CD14-positive monocyte (primary cell): Measurements from ENCODE around the gene POU3F1. TPM values are rescaled to one million over a fixed set of nuclear protein-coding genes. Genes with fewer than 3 reads are reported as not detected.

Source experiments
- DNase-seq, 3 donors: peaks; one replicate each; pipeline ENCODE4 v3.0.0-alpha.2; 2011 to 2022
- H2AFZ ChIP-seq: 2 replicates; pipeline ENCODE4 v1.6.0; 2012; ENCODE audit warnings: mild to moderate bottlenecking, low read depth, low read length, inconsistent platforms; ENCODE audit not compliant: insufficient read depth, poor library complexity, severe bottlenecking
- H3K27ac ChIP-seq, 2 donors: 1 replicate in 1 of 2; 2 replicates in 1 of 2; pipeline ENCODE4 v1.5.1; 2012 to 2013; ENCODE audit warnings: low read length in 2 of 2, control low read depth in 1 of 2, inconsistent platforms in 1 of 2, low read depth in 1 of 2, mild to moderate bottlenecking in 1 of 2
- H3K27me3 ChIP-seq, 2 donors: one replicate each; pipeline versions ENCODE4 v1.6.0 to v1.6.1; 2011 to 2013; ENCODE audit warnings: low read length in 2 of 2; ENCODE audit not compliant: control insufficient read depth in 2 of 2, insufficient read depth in 2 of 2
- H3K36me3 ChIP-seq, 2 donors: replicated peaks in 1 of 2; 1 replicate in 1 of 2; 2 replicates in 1 of 2; pipeline versions ENCODE4 v1.5.1 to v1.6.1; 2012 to 2013; ENCODE audit warnings: low read length in 2 of 2, control low read depth in 1 of 2, inconsistent platforms in 1 of 2, mild to moderate bottlenecking in 1 of 2; ENCODE audit not compliant: insufficient read depth in 2 of 2, control insufficient read depth in 1 of 2
- H3K4me1 ChIP-seq, 2 donors: 1 replicate in 1 of 2; 2 replicates in 1 of 2; pipeline versions ENCODE4 v1.5.1 to v1.6.1; 2012 to 2013; ENCODE audit warnings: low read length in 2 of 2, control low read depth in 1 of 2, inconsistent platforms in 1 of 2, mild to moderate bottlenecking in 1 of 2, moderate library complexity in 1 of 2; ENCODE audit not compliant: insufficient read depth in 2 of 2, control insufficient read depth in 1 of 2
- H3K4me2 ChIP-seq: replicated peaks from 2 replicates; pipeline ENCODE3; 2012; ENCODE audit warnings: low read length, moderate library complexity, mild to moderate bottlenecking; ENCODE audit not compliant: poor library complexity, severe bottlenecking; ENCODE audit errors: extremely low read depth
- H3K4me3 ChIP-seq, 3 experiments: fragments of 200-600 bp in 1 of 3; sonication (generic) in 1 of 3; replicated peaks in 1 of 3; 1 replicate in 2 of 3; 2 replicates in 1 of 3; pipeline ENCODE4 v1.5.1; 2011 to 2013; ENCODE audit warnings: low read length in 3 of 3, mild to moderate bottlenecking in 3 of 3, control low read depth in 2 of 3, low read depth in 2 of 3, inconsistent platforms in 1 of 3, moderate library complexity in 1 of 3
- H3K79me2 ChIP-seq: 2 replicates; pipeline ENCODE4 v1.6.0; 2012; ENCODE audit warnings: mild to moderate bottlenecking, control low read depth, inconsistent platforms, low read length, moderate library complexity; ENCODE audit not compliant: insufficient read depth
- H3K9ac ChIP-seq: 2 replicates; pipeline ENCODE4 v1.6.0; 2017; ENCODE audit warnings: low read length, mild to moderate bottlenecking; ENCODE audit not compliant: insufficient read depth, poor library complexity, severe bottlenecking
- H3K9me3 ChIP-seq, 2 donors: replicated peaks in 1 of 2; 1 replicate in 1 of 2; 2 replicates in 1 of 2; pipeline versions ENCODE4 v1.5.1 to v1.6.1; 2012 to 2013; ENCODE audit warnings: low read length in 2 of 2, control low read depth in 1 of 2; ENCODE audit not compliant: control insufficient read depth in 1 of 2, insufficient read depth in 1 of 2
- H4K20me1 ChIP-seq: 2 replicates; pipeline ENCODE4 v1.6.0; 2012; ENCODE audit warnings: mild to moderate bottlenecking, low read length, control low read depth, moderate library complexity; ENCODE audit not compliant: insufficient read depth
- H3K27ac Mint-ChIP-seq, 7 donors: one replicate each; pipeline ENCODE4 v1.8.0; 2020; ENCODE audit warnings: mild to moderate bottlenecking in 7 of 7, mixed read lengths in 7 of 7, moderate library complexity in 6 of 7, inconsistent platforms in 2 of 7
- H3K27me3 Mint-ChIP-seq, 3 donors: one replicate each; pipeline ENCODE4 v1.8.0; 2021 to 2022; ENCODE audit warnings: low read depth in 3 of 3, mild to moderate bottlenecking in 3 of 3, mixed read lengths in 3 of 3, moderate library complexity in 3 of 3, inconsistent platforms in 1 of 3
- H3K36me3 Mint-ChIP-seq, 2 donors: one replicate each; pipeline ENCODE4 v1.8.0; 2020; ENCODE audit warnings: mixed read lengths in 2 of 2, inconsistent platforms in 1 of 2, mild to moderate bottlenecking in 1 of 2
- H3K4me1 Mint-ChIP-seq: one replicate; pipeline ENCODE4 v1.8.0; 2020; ENCODE audit warnings: mild to moderate bottlenecking, mixed read lengths
- H3K4me3 Mint-ChIP-seq, 2 donors: one replicate each; pipeline ENCODE4 v1.8.0; 2020; ENCODE audit warnings: mild to moderate bottlenecking in 2 of 2, mixed read lengths in 2 of 2, moderate library complexity in 1 of 2
- H3K9me3 Mint-ChIP-seq, 7 donors: one replicate each; pipeline ENCODE4 v1.8.0; 2020 to 2022; ENCODE audit warnings: mixed read lengths in 7 of 7, mild to moderate bottlenecking in 6 of 7, moderate library complexity in 6 of 7, inconsistent platforms in 2 of 7
- CTCF ChIP-seq: fragments of 200-600 bp; IDR thresholded peaks from one replicate; pipeline ENCODE4 v1.8.0; 2022; ENCODE audit warnings: antibody characterized with exemption, mild to moderate bottlenecking
- WGBS: methylation state at CpG from one replicate; pipeline ENCODE4 v1.1.5; 2013; ENCODE audit warnings: missing lambda C conversion rate; ENCODE audit not compliant: insufficient coverage; 5-methylcytosine and 5-hydroxymethylcytosine counted together
- intact Hi-C, 2 donors: fragments of 100-400 bp; cut with micrococcal nuclease; formaldehyde crosslinking; loops; one replicate each; pipeline versions ENCODE4 v1.15.0 to v1.15.1; 2023
- polyA plus RNA-seq, 3 donors: library from polyadenylated mRNA; depleted of rRNA in 1 of 3; unstranded in 2 of 3; stranded (reverse) in 1 of 3; fragments of 300-500 nt in 2 of 3; fragments of >200 nt in 1 of 3; fragmentation: Illumina TruSeq in 2 of 3; gene quantifications; 1 replicate in 2 of 3; 2 replicates in 1 of 3; pipeline ENCODE4 v1.2.3, GENCODE V29; 2012 to 2021

The POU3F1 gene
- polyA plus RNA-seq, 3 donors = not detected

- Histone ChIP-seq H3K79me2 (no peaks in the 10 kb centered on the region), H4K20me1 (no peaks in the 10 kb centered on the region), H3K4me2 (no peak overlapping the region), H3K27me3 (no peaks in the 10 kb centered on the region), H3K9ac (no peak overlapping the region), H3K36me3 (no peaks in the 10 kb centered on the region), H3K9me3 (no peaks in the 10 kb centered on the region), H3K4me1 (no peaks in the 10 kb centered on the region), H3K4me3 (no peak overlapping the region), H3K27ac (no peak overlapping the region), H2AFZ (no peak overlapping the region)
- 94% methylated on average over 3 of the region's 6 CpGs for WGBS
- TF ChIP-seq CTCF = no peak
- Mint-ChIP-seq H3K27me3 (peaks cover under 1 to 6% (median 5%) of the 10 kb centered on the region in 3 donors), H3K27ac (no peak overlapping the region), H3K9me3 (no peaks in the 10 kb centered on the region), H3K4me1 (peaks cover 3% of the 10 kb centered on the region), H3K36me3 (no peaks in the 10 kb centered on the region), H3K4me3 (no peak overlapping the region)
- no peak for DNase-seq
- intact Hi-C loops = no loop called here
Measured at GRCh38 chr1:38088366-38088765, 41.8 kb upstream of the POU3F1 start.

GRCh38 chr1:38087676-38088075 is 41.1 kb upstream of the POU3F1 start:
- Mint-ChIP-seq H3K4me1 (peaks cover 3% of the 10 kb centered on the region), H3K9me3 (no peaks in the 10 kb centered on the region), H3K27ac (no peak overlapping the region), H3K27me3 (peaks cover 0 to 7% (median 3%) of the 10 kb centered on the region in 3 donors), H3K4me3 (no peak overlapping the region), H3K36me3 (no peaks in the 10 kb centered on the region)
- H3K9ac ChIP-seq = no peak overlapping the region
- no peak overlapping the region for H3K27ac ChIP-seq
- no peak overlapping the region for H3K4me2 ChIP-seq
- no peaks in the 10 kb centered on the region for H3K79me2 ChIP-seq
- H2AFZ ChIP-seq = no peak overlapping the region
- intact Hi-C loops = no loop called here
- H3K4me1 ChIP-seq = no peaks in the 10 kb centered on the region
- 96% methylated on average over 7 of the region's 9 CpGs for WGBS
- TF ChIP-seq CTCF = no peak
- no peak for DNase-seq
- H3K9me3 ChIP-seq = no peaks in the 10 kb centered on the region
- no peaks in the 10 kb centered on the region for H3K27me3 ChIP-seq
- no peaks in the 10 kb centered on the region for H3K36me3 ChIP-seq
- no peak overlapping the region for H3K4me3 ChIP-seq
- no peaks in the 10 kb centered on the region for H4K20me1 ChIP-seq
